SK-N-MC (cell line): Measurements from ENCODE around the gene DUSP16.
"Not testable (repeated sequence)": the region's sequence is repeated elsewhere in the genome, so short reads cannot be mapped to it uniquely, and the experiment has no call there.

Source experiments
- DNase-seq: peaks from one replicate; pipeline ENCODE4 v3.0.0-alpha.2; 2011; ENCODE audit warnings: low read depth, low spot score
- H3K27ac ChIP-seq: fragments of 200-600 bp; sonication (generic); 2 replicates; pipeline ENCODE4 v1.5.1; 2016; ENCODE audit warnings: mixed run types
- H3K36me3 ChIP-seq: fragments of 200-600 bp; sonication (generic); 2 replicates; pipeline ENCODE4 v1.6.1; 2017; ENCODE audit warnings: antibody characterized with exemption, low read length, mixed read lengths; ENCODE audit not compliant: insufficient read depth
- H3K4me3 ChIP-seq: fragments of 200-600 bp; sonication (generic); 2 replicates; pipeline ENCODE4 v1.5.1; 2016
- H3K9ac ChIP-seq: fragments of 200-600 bp; sonication (generic); 2 replicates; pipeline ENCODE4 v1.8.0; 2017; ENCODE audit warnings: mixed run types, mixed read lengths; ENCODE audit not compliant: insufficient read length
- H3K9me3 ChIP-seq: fragments of 200-600 bp; sonication (generic); 2 replicates; pipeline ENCODE4 v1.6.1; 2017; ENCODE audit warnings: low read depth, mild to moderate bottlenecking, antibody characterized with exemption, low read length, moderate library complexity, mixed read lengths
- EZH2 ChIP-seq: fragments of 200-600 bp; sonication (generic); IDR thresholded peaks from one replicate; pipeline ENCODE4 v1.6.1; 2017; ENCODE audit warnings: antibody characterized with exemption
- FOXP2 ChIP-seq: optimal IDR thresholded peaks from 2 replicates; pipeline ENCODE3; 2011; ENCODE audit warnings: mild to moderate bottlenecking, moderate library complexity; ENCODE audit not compliant: insufficient read depth; ENCODE audit errors: extremely low read length, control extremely low read depth
- POLR2AphosphoS5 ChIP-seq: IDR thresholded peaks from 2 replicates; pipeline ENCODE4 v1.6.1; 2012; ENCODE audit warnings: mild to moderate bottlenecking, low read depth, low read length, borderline replicate concordance

Gene DUSP16

GRCh38 chr12:12477532-12477890 is 85.2 kb downstream of the DUSP16 start:
- DNase-seq = no peak
- H3K27ac ChIP-seq = no peak overlapping the region
- TF ChIP-seq FOXP2 (no peak), POLR2AphosphoS5 (no peak), EZH2 (no peak)
- peaks cover 7% of the 10 kb centered on the region; the same call in 1 of the 2 replicates for H3K36me3 ChIP-seq
- H3K4me3 ChIP-seq = no peak overlapping the region
- no peaks in the 10 kb centered on the region for H3K9me3 ChIP-seq
- H3K9ac ChIP-seq = no peak overlapping the region

GRCh38 chr12:12476857-12477531 is 85.7 kb downstream of the DUSP16 start:
- no peak overlapping the region for H3K4me3 ChIP-seq

GRCh38 chr12:12474931-12475795 is 87.5 kb downstream of the DUSP16 start:
- H3K36me3 ChIP-seq = peaks cover 7% of the 10 kb centered on the region; the same call in 1 of the 2 replicates
- no peak overlapping the region for H3K4me3 ChIP-seq
- no peak overlapping the region for H3K27ac ChIP-seq
- no peak for DNase-seq
- no peak overlapping the region for H3K9ac ChIP-seq
- no peaks in the 10 kb centered on the region for H3K9me3 ChIP-seq
- TF ChIP-seq FOXP2 (no peak), EZH2 (no peak), POLR2AphosphoS5 (no peak)

More at GRCh38 chr12:12476857-12477531, 85.7 kb downstream of the DUSP16 start:
- no peak for DNase-seq
- Histone ChIP-seq H3K36me3 (peaks cover 7% of the 10 kb centered on the region; the same call in 1 of the 2 replicates), H3K27ac (no peak overlapping the region), H3K9me3 (no peaks in the 10 kb centered on the region), H3K9ac (no peak overlapping the region)
- TF ChIP-seq FOXP2 (no peak), POLR2AphosphoS5 (no peak)

- H3K27ac ChIP-seq = no peak overlapping the region
- no peak for DNase-seq
- H3K9ac ChIP-seq = no peak overlapping the region
- H3K4me3 ChIP-seq = no peak overlapping the region
- TF ChIP-seq POLR2AphosphoS5 = no peak
- no peak for TF ChIP-seq EZH2
- TF ChIP-seq FOXP2 = no peak
- H3K9me3 ChIP-seq = no peaks in the 10 kb centered on the region
- peaks cover 7% of the 10 kb centered on the region; the same call in 1 of the 2 replicates for H3K36me3 ChIP-seq
Observed at GRCh38 chr12:12474471-12474928, 88.2 kb downstream of the DUSP16 start.

GRCh38 chr12:12473223-12473622 is 89.4 kb downstream of the DUSP16 start:
- Histone ChIP-seq H3K27ac (no peak overlapping the region), H3K4me3 (no peak overlapping the region), H3K9me3 (no peaks in the 10 kb centered on the region), H3K9ac (no peak overlapping the region), H3K36me3 (peaks cover 7% of the 10 kb centered on the region; the same call in 1 of the 2 replicates)
- DNase-seq = no peak
- TF ChIP-seq EZH2 (no peak), POLR2AphosphoS5 (no peak), FOXP2 (no peak)

GRCh38 chr12:12471982-12472961 is 90.4 kb downstream of the DUSP16 start:
- H3K4me3 ChIP-seq, H3K9me3 ChIP-seq, DNase-seq, H3K36me3 ChIP-seq, H3K9ac ChIP-seq, H3K27ac ChIP-seq: not testable (repeated sequence)

- Histone ChIP-seq H3K4me3 (no peak overlapping the region), H3K9me3 (no peaks in the 10 kb centered on the region), H3K36me3 (no peaks in the 10 kb centered on the region), H3K9ac (no peak overlapping the region), H3K27ac (no peak overlapping the region)
- TF ChIP-seq FOXP2 (no peak), POLR2AphosphoS5 (no peak), EZH2 (no peak)
- no peak for DNase-seq
Observed at GRCh38 chr12:12470751-12471306, 91.8 kb downstream of the DUSP16 start.

- no peak for DNase-seq
- Histone ChIP-seq H3K4me3 (no peak overlapping the region), H3K27ac (no peak overlapping the region), H3K9me3 (no peaks in the 10 kb centered on the region), H3K36me3 (no peaks in the 10 kb centered on the region), H3K9ac (no peak overlapping the region)
- TF ChIP-seq FOXP2 (no peak), EZH2 (no peak), POLR2AphosphoS5 (no peak)
Observed at GRCh38 chr12:12469386-12469785, 93.3 kb downstream of the DUSP16 start.
